ENCODE results near the gene MYO3B.

The MYO3B gene

GRCh38 chr2:170362871-170363631 is 185.1 kb downstream of the MYO3B start:
- DNase-seq = peak in 2 of 56 donors; percentile 0 to 9

- no peak for DNase-seq
Observed at GRCh38 chr2:170365003-170365402, 187.1 kb downstream of the MYO3B start.

- no peak for DNase-seq
Observed at GRCh38 chr2:170365686-170366085, 187.7 kb downstream of the MYO3B start.

GRCh38 chr2:170368370-170368769 is 190.4 kb downstream of the MYO3B start:
- no peak for DNase-seq

GRCh38 chr2:170369228-170369627 is 191.3 kb downstream of the MYO3B start:
- no peak for DNase-seq

- peak in 1 of 56 donors; percentile 32 for DNase-seq
Observed at GRCh38 chr2:170369894-170370293, 191.9 kb downstream of the MYO3B start.

GRCh38 chr2:170371231-170371998 is 193.5 kb downstream of the MYO3B start:
- DNase-seq = no peak

- no peak for DNase-seq
Observed at GRCh38 chr2:170375192-170375591, 197.2 kb downstream of the MYO3B start.

- DNase-seq = no peak
Observed at GRCh38 chr2:170377500-170378207, 199.7 kb downstream of the MYO3B start.

- no peak for DNase-seq
Observed at GRCh38 chr2:170380267-170380666, 202.3 kb downstream of the MYO3B start.

- no peak for DNase-seq
Observed at GRCh38 chr2:170381678-170382077, 203.7 kb downstream of the MYO3B start.

- no peak for DNase-seq
Observed at GRCh38 chr2:170386554-170386953, 208.6 kb downstream of the MYO3B start.

- no peak for DNase-seq
Observed at GRCh38 chr2:170391018-170391417, 213.1 kb downstream of the MYO3B start.

GRCh38 chr2:170391697-170392096 is 213.8 kb downstream of the MYO3B start:
- DNase-seq = no peak

- DNase-seq = no peak
Observed at GRCh38 chr2:170393861-170394498, 216.0 kb downstream of the MYO3B start.

GRCh38 chr2:170394641-170395387 is 216.9 kb downstream of the MYO3B start:
- no peak for DNase-seq

GRCh38 chr2:170396799-170397459 is 219.0 kb downstream of the MYO3B start:
- DNase-seq = no peak

GRCh38 chr2:170401187-170401586 is 223.2 kb downstream of the MYO3B start:
- no peak for DNase-seq

GRCh38 chr2:170404846-170405245 is 226.9 kb downstream of the MYO3B start:
- DNase-seq = no peak

GRCh38 chr2:170405326-170405725 is 227.4 kb downstream of the MYO3B start:
- no peak for DNase-seq
